Aortic smooth muscle cell (primary cell): ENCODE data around the gene SAMD7. TPM values are rescaled to one million over a fixed set of nuclear protein-coding genes. Genes with fewer than 3 reads are reported as not detected.

Source experiments
- total RNA-seq: library from RNA; depleted of rRNA; stranded (reverse); fragments of >200 nt; gene quantifications from 2 replicates; pipeline ENCODE4 v1.2.3, GENCODE V29; 2014

Gene SAMD7
- total RNA-seq: not detected in 2 replicates

GRCh38 chr3:169911272-169911671, at the start of gene SAMD7:
Gene SAMD7, plus strand, starts transcription at chr3:169911572. Its CDS starts 7,927 bp downstream, at chr3:169919499.

GRCh38 chr3:169869484-169870220, 41.7 kb upstream of the SAMD7 start, which contains the start of gene LRRC31:
Gene LRRC31, minus strand, starts transcription at chr3:169869935. Its CDS starts 128 bp downstream, at chr3:169869807.

GRCh38 chr3:169966428-169966950, 55.1 kb downstream of the SAMD7 start, which contains the start of gene SEC62:
Gene SEC62, plus strand, starts transcription at chr3:169966807. Its CDS starts 16 bp downstream, at chr3:169966823.

Other genes starting within 250 kb of the SAMD7 start
- gene MECOM, start 247.9 kb upstream of the SAMD7 start, total RNA-seq: 44.1 and 44.6 TPM in 2 replicates
- gene TERC, start 146.5 kb upstream of the SAMD7 start, total RNA-seq: 36.7 and 65.9 TPM in 2 replicates
- gene ACTRT3, start 142.0 kb upstream of the SAMD7 start, total RNA-seq: 5.8 and 6.1 TPM in 2 replicates
- 22.1 and 25.6 TPM in 2 replicates for gene MYNN, start 138.2 kb upstream of the SAMD7 start, total RNA-seq
- gene LRRIQ4, start 98.7 kb upstream of the SAMD7 start, total RNA-seq: 0.06 TPM in 1 of 2 replicates, not detected in the other
- 3.4 and 3.8 TPM in 2 replicates for gene LRRC34, start 98.7 kb upstream of the SAMD7 start, total RNA-seq
- not detected in 2 replicates for gene LRRC31, start 41.6 kb upstream of the SAMD7 start, total RNA-seq
- gene SEC62, start 55.2 kb downstream of the SAMD7 start, total RNA-seq: 62.1 and 65.7 TPM in 2 replicates
- 0.56 and 0.92 TPM in 2 replicates for gene GPR160, start 126.4 kb downstream of the SAMD7 start, total RNA-seq